Fibroblast of pulmonary artery (primary cell): ENCODE measurements around the gene IFNW1.

ENCODE experiments used
- DNase-seq: peaks from one replicate; pipeline ENCODE4 v3.0.0-alpha.2; 2010; ENCODE audit warnings: low read depth
- H3K4me3 ChIP-seq: replicated peaks from 2 replicates; pipeline ENCODE4 v1.5.1; 2011; ENCODE audit warnings: low read depth, mild to moderate bottlenecking, control low read depth, low read length, moderate library complexity
- TF ChIP-seq, protein P1 (sequence below): IDR thresholded peaks from 2 replicates; pipeline ENCODE4 v1.5.1; 2011; ENCODE audit warnings: mild to moderate bottlenecking, control low read depth, low read length, inconsistent platforms; ENCODE audit errors: missing control alignments

Gene IFNW1

DNA sequence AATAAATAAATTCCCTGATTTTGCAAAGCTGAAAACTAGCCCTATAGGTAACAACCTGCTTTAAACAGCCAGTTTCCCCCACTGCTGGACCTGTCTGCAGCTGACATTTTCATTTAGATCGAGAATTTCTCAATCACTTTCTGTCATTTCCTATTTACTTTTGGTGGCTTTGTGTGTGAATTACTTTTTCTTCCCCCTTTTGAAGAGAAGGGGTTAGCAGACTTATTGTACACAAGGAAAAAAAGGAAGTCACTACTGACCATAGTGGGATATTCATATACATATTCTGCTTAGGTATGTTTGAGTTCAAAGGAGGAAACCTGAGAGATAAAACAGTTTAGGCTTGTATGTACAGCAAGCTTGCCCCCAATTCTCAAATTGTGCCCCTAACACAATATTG, 36.8 kb downstream of the IFNW1 start:
- no peak for DNase-seq
- TF ChIP-seq, protein P1, sequence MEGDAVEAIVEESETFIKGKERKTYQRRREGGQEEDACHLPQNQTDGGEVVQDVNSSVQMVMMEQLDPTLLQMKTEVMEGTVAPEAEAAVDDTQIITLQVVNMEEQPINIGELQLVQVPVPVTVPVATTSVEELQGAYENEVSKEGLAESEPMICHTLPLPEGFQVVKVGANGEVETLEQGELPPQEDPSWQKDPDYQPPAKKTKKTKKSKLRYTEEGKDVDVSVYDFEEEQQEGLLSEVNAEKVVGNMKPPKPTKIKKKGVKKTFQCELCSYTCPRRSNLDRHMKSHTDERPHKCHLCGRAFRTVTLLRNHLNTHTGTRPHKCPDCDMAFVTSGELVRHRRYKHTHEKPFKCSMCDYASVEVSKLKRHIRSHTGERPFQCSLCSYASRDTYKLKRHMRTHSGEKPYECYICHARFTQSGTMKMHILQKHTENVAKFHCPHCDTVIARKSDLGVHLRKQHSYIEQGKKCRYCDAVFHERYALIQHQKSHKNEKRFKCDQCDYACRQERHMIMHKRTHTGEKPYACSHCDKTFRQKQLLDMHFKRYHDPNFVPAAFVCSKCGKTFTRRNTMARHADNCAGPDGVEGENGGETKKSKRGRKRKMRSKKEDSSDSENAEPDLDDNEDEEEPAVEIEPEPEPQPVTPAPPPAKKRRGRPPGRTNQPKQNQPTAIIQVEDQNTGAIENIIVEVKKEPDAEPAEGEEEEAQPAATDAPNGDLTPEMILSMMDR, result no peak
- no peak overlapping the region for H3K4me3 ChIP-seq

DNA sequence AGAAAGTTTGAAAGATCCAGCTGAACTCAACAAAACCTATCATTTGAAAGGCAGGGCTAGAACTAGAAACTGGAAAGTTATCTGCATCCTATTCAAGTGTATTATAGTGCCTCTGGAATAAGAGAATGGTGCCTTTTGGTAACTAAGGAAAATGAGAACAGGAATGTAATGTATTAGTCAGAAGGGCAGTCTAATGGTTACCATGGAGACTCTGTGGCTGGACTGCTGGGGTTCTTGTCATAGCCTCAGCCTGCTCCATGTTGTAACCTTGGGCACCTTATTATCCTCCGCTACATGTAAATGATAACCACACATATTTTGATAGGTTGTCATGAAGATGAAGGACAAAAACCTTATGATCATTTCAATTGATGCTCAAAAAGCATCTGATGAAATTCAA, 39.3 kb downstream of the IFNW1 start:
- TF ChIP-seq, protein P1, result no peak
- no peak overlapping the region for H3K4me3 ChIP-seq
- DNase-seq, result peak; percentile 35

DNA sequence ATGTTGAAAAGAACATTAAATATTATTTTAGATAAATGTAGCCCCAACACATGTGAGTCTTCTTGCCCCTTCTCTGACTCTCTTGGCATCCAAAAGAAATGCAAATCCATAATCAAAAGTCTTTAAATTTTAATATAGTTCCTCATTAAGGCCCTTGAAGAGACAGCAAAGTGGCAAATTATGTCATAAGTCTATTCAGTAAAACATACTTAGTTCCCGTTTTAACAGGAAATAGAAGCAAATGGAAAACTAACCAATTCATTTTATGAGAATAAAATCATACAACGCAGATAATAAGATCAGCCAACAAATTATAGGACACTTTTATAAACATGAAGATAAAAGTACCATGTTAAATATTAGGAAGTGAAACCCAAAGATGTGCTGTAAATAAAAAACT, 43.8 kb downstream of the IFNW1 start:
- TF ChIP-seq, protein P1, result no peak
- H3K4me3 ChIP-seq, result no peak overlapping the region

DNA sequence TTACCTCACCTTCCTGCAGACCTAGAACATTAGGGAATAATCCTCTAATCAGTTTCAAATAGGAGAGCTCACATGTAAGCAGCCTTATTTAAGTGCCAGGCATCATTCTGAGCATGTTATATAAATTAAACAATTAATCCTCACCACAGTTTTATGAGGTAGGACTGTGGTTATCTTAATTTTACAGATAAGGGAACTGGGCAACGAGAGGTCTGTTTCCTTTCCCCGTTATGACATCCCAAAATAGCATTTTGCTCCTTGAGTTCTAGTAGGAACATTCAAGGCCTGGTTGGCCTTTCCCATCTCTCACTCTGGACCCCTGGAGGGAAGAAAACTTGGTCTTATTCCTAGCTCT, 44.8 kb downstream of the IFNW1 start:
- no peak overlapping the region for H3K4me3 ChIP-seq
- TF ChIP-seq, protein P1, result no peak

More for the DNA sequence above, 43.8 kb downstream of the IFNW1 start:
- DNase-seq, result no peak

DNA sequence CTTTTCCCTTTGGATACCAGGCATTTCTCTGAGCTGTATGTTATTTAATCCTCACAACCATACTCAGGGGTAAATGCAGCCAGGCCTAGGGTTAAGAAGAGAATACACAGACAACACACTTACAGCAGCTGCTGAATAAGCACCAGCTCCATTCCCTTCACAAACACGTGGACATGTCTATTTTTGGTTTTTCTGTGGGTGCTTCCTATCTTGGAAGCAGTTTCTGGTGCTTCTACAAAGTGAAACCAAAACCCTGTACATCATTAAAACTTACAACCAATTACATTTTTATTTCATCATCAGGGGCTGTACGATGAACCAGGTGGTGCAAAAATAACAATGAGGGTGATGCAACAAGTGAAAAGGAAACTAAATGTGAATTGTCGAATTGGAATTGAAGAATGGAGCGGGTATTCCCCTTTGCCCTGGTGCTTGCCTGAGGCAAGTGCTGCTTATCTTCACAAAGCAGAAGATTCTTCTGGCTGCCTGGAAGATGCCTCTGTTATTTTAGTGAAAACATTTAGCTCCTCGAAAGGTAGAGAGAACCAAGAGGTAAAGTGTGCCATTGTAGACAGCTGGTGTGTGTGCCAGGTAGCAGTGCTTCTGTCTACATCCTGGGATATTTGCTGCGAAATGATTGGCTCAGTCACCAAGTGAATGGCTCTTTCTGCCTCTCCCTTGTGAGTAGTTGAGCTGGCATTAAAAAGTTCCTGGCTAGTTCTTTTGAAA, 45.3 kb downstream of the IFNW1 start:
- DNase-seq, result peak; percentile 69
- H3K4me3 ChIP-seq, result peak overlapping the region; percentile 21
- TF ChIP-seq, protein P1, result no peak

More for the DNA sequence above, 44.8 kb downstream of the IFNW1 start:
- no peak for DNase-seq

DNA sequence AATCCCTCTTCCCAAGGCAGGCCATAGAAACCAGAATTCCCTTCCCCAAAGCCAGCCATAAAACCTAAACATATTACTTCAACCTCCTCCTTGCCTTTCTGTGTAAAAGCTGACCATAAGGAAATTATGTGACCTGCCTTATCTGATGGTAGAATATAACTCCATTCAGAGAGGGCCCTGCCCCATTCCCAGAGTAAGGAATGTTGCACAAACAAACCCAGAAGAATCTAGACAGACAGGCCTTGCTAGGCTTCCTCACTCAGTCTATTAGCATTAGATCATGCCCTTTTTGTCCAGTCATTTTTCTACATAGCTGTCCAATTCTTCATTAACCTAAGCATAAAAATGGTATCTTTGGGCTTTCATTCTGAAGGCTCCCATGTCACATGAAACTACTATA, 46.1 kb downstream of the IFNW1 start:
- DNase-seq, result no peak
- no peak overlapping the region for H3K4me3 ChIP-seq
- TF ChIP-seq, protein P1, result no peak
